ENCODE data around the gene ATXN1. TPM values are rescaled to one million over a fixed set of nuclear protein-coding genes. Genes with fewer than 3 reads are reported as not detected.

The ATXN1 gene
- total and polyA plus RNA-seq, 2 of the 13 experiments (the other 11 are each of a cell fraction or from before 2014, with no cell fraction given): 20.7 to 39.5 TPM

- TF ChIP-seq AHDC1 (CRISPR knock-in tag; IDR thresholded peaks at IDR 0.05; ENCODE audit: borderline replicate concordance): no peak
- TF ChIP-seq NCOA1 (CRISPR knock-in tag; IDR thresholded peaks at IDR 0.05): no peak
- TF ChIP-seq KAT2B (IDR thresholded peaks at IDR 0.05; ENCODE audit: borderline replicate concordance, low read depth, low read length): no peak
- TF ChIP-seq ZNF766 (CRISPR knock-in tag; IDR thresholded peaks at IDR 0.05; ENCODE audit: borderline replicate concordance): no peak
- TF ChIP-seq ZNF512B (CRISPR knock-in tag; IDR thresholded peaks at IDR 0.05; ENCODE audit: borderline replicate concordance): no peak
- no peak for TF ChIP-seq PAX8 (CRISPR knock-in tag; IDR thresholded peaks at IDR 0.05; ENCODE audit: borderline replicate concordance)
- TF ChIP-seq CENPT (CRISPR knock-in tag; IDR thresholded peaks at IDR 0.05; ENCODE audit: low read depth): no peak
- no peak for TF ChIP-seq ZNF850 (CRISPR knock-in tag; conservative IDR thresholded peaks at IDR 0.05)
- no peak for TF ChIP-seq ZFP62 (CRISPR knock-in tag; IDR thresholded peaks at IDR 0.05)
- TF ChIP-seq ZNF670 (CRISPR knock-in tag; IDR thresholded peaks at IDR 0.05; ENCODE audit: borderline replicate concordance): no peak
These were observed 406.0 kb downstream of the ATXN1 start (continued) for GRCh38 chr6:16355238-16355637.
